GM12878 (cell line): ENCODE results near the gene LGMN. TPM values are rescaled to one million over a fixed set of nuclear protein-coding genes. Genes with fewer than 3 reads are reported as not detected.
A peak's percentile ranks its signal among the peaks of the same experiment; 100 is the strongest.

Experiments used
- ATAC-seq: fragments of 200-7000 bp; cut with Tn5 transposase; 3 replicates; pipeline ENCODE4 v1.9.1; 2020; ENCODE audit warnings: mild to moderate bottlenecking, moderate library complexity
- BruUV-seq: library from RNA; stranded (reverse); fragments of 400-500 nt; replicated peaks from 2 replicates; lab custom pipeline; 2021; lab: Mats Ljungman, UMichigan
- CTCF ChIA-PET: fragments of 300-600 bp; sonication (Branson Sonifier 250); formaldehyde crosslinking; extraction: SDS; loops from one replicate; lab custom pipeline; 2021; ENCODE audit warnings: inconsistent platforms; lab: Yijun Ruan, JAX
- POLR2A ChIA-PET: fragments of 350-600 bp; formaldehyde crosslinking; extraction: SDS; loops from one replicate; lab custom pipeline; 2021; ENCODE audit warnings: inconsistent platforms; lab: Charles Lee
- RAD21 ChIA-PET: fragments of 300-600 bp; sonication (Branson Sonifier 250); formaldehyde crosslinking; loops from one replicate; lab custom pipeline; 2023; ENCODE audit warnings: antibody characterized with exemption; ENCODE audit not compliant: unreplicated experiment; lab: Charles Lee
- SMC1A ChIA-PET: fragments of 300-600 bp; sonication (Branson Sonifier 250); formaldehyde crosslinking; loops from one replicate; lab custom pipeline; 2023; ENCODE audit not compliant: unreplicated experiment, uncharacterized antibody; lab: Charles Lee
- DNase-seq: peaks from one replicate; pipeline ENCODE4 v3.0.0-alpha.2; 2011; ENCODE audit warnings: low read depth, low spot score
- FAIRE-seq: peaks from 3 replicates; lab custom pipeline; 2011; peaks lifted over from hg19 to GRCh38; lab: Jason Lieb, UNC
- H2AFZ ChIP-seq: 2 replicates; pipeline ENCODE4 v1.6.0; 2011; ENCODE audit warnings: low read depth, low read length, control low read depth; ENCODE audit not compliant: control insufficient read depth
- H3K27ac ChIP-seq: 2 replicates; pipeline ENCODE4 v1.5.1; 2011; ENCODE audit warnings: control low read depth; ENCODE audit not compliant: control insufficient read depth, insufficient read depth
- H3K27me3 ChIP-seq, 2 experiments: replicated peaks in 1 of 2; 2 replicates each; pipeline versions ENCODE4 v1.6.0 to v1.6.1; 2011; ENCODE audit warnings: low read length in 1 of 2; ENCODE audit not compliant: control insufficient read depth in 2 of 2, insufficient read depth in 2 of 2
- H3K36me3 ChIP-seq, 2 experiments: 2 replicates each; pipeline ENCODE4 v1.5.1; 2011; ENCODE audit warnings: low read length in 1 of 2; ENCODE audit not compliant: control insufficient read depth in 2 of 2, insufficient read depth in 2 of 2
- H3K4me1 ChIP-seq: 2 replicates; pipeline ENCODE4 v1.6.1; 2011; ENCODE audit warnings: mild to moderate bottlenecking, low read length, moderate library complexity, mixed read lengths; ENCODE audit not compliant: control insufficient read depth, insufficient read depth
- H3K4me2 ChIP-seq: 2 replicates; pipeline ENCODE4 v1.6.0; 2011; ENCODE audit warnings: control low read depth; ENCODE audit not compliant: control insufficient read depth, insufficient read depth
- H3K4me3 ChIP-seq: fragments of 200-600 bp; sonication (generic); 2 replicates; pipeline ENCODE4 v1.5.1; 2016
- H3K79me2 ChIP-seq: 2 replicates; pipeline ENCODE4 v1.6.0; 2011; ENCODE audit warnings: low read length; ENCODE audit not compliant: control insufficient read depth, insufficient read depth
- H3K9ac ChIP-seq: 2 replicates; pipeline ENCODE4 v1.8.0; 2011; ENCODE audit warnings: low read length, control low read depth, mixed read lengths; ENCODE audit not compliant: control insufficient read depth, insufficient read depth
- H3K9me3 ChIP-seq: replicated peaks from 3 replicates; pipeline ENCODE4 v1.5.1; 2011; ENCODE audit warnings: mild to moderate bottlenecking, low read length; ENCODE audit not compliant: control insufficient read depth, insufficient read depth
- H4K20me1 ChIP-seq: 2 replicates; pipeline ENCODE4 v1.6.0; 2011; ENCODE audit not compliant: control insufficient read depth, insufficient read depth
- E2F4 ChIP-seq: IDR thresholded peaks from 2 replicates; pipeline ENCODE4 v1.6.1; 2012; ENCODE audit warnings: low read depth, low read length, improper control_type of control experiment
- JUNB ChIP-seq: IDR thresholded peaks from 2 replicates; pipeline ENCODE4 v1.6.1; 2016; ENCODE audit warnings: antibody characterized with exemption, mild to moderate bottlenecking
- NBN ChIP-seq: fragments of 450-650 bp; IDR thresholded peaks from 2 replicates; pipeline ENCODE4 v1.6.1; 2016
- POU2F2 ChIP-seq: IDR thresholded peaks from 3 replicates; pipeline ENCODE4 v1.6.1; 2011; ENCODE audit warnings: low read depth, mild to moderate bottlenecking, low read length, borderline replicate concordance
- RUNX3 ChIP-seq: IDR thresholded peaks from 2 replicates; pipeline ENCODE4 v1.6.1; 2012; ENCODE audit warnings: low read length, inconsistent platforms
- SMAD5 ChIP-seq: IDR thresholded peaks from 2 replicates; pipeline ENCODE4 v1.6.1; 2016; ENCODE audit warnings: antibody characterized with exemption, low read depth
- SMC3 ChIP-seq: IDR thresholded peaks from 2 replicates; pipeline ENCODE4 v1.6.1; 2011; ENCODE audit warnings: low read length, improper control_type of control experiment, borderline replicate concordance
- SPI1 ChIP-seq: IDR thresholded peaks from 2 replicates; pipeline ENCODE4 v1.6.1; 2011; ENCODE audit warnings: low read depth, mild to moderate bottlenecking, low read length, moderate library complexity, borderline replicate concordance; ENCODE audit not compliant: insufficient read depth
- SUPT20H ChIP-seq: IDR thresholded peaks from 2 replicates; pipeline ENCODE4 v1.6.1; 2011; ENCODE audit warnings: low read depth, mild to moderate bottlenecking, low read length, moderate library complexity, borderline replicate concordance; ENCODE audit not compliant: control insufficient read depth
- TCF3 ChIP-seq: IDR thresholded peaks from 2 replicates; pipeline ENCODE4 v1.6.1; 2012; ENCODE audit warnings: low read depth, mild to moderate bottlenecking, low read length, borderline replicate concordance; ENCODE audit not compliant: insufficient read depth
- WGBS: methylation state at CpG from one replicate; pipeline ENCODE4 v1.1.6; 2016; ENCODE audit warnings: low lambda C conversion rate; ENCODE audit not compliant: insufficient replicate concordance, insufficient coverage; ENCODE audit errors: missing lambda C conversion rate; 5-methylcytosine and 5-hydroxymethylcytosine counted together
- in situ Hi-C: fragments of 300-500 bp; cut with MboI; formaldehyde crosslinking; loops from 9 replicates; pipeline ENCODE4 v1.14.3; 2018; ENCODE audit warnings: mixed read lengths
- intact Hi-C: fragments of 100-400 bp; cut with micrococcal nuclease; formaldehyde crosslinking; loops from one replicate; pipeline ENCODE4 v1.14.2; 2022; ENCODE audit not compliant: unreplicated experiment
- polyA plus RNA-seq, 11 experiments: library from polyadenylated mRNA; depleted of rRNA in 4 of 11; unstranded in 6 of 11; stranded (reverse) in 5 of 11; fragments of >200 nt; fragmentation: Nextera tagmentation in 4 of 11; fragmentation: Illumina TruSeq in 1 of 11; extraction: Ambion mirVana in 4 of 11; extraction: Trizol in 1 of 11; gene quantifications; 1 replicate in 1 of 11; 2 replicates in 10 of 11; pipeline versions ENCODE4 v1.2.1 to v1.2.3, GENCODE V29; 2011 to 2016; ENCODE audit warnings: inconsistent platforms in 2 of 11, missing spikeins in 2 of 11, low read depth in 1 of 11
- total RNA-seq, 4 experiments: library from RNA; depleted of rRNA in 3 of 4; stranded (reverse); fragments of >200 nt in 3 of 4; fragmentation: Illumina TruSeq in 1 of 4; extraction: Trizol in 1 of 4; gene quantifications; 2 replicates each; pipeline versions ENCODE4 v1.2.1 to v1.2.3, GENCODE V29; 2013 to 2021

The LGMN gene
- total and polyA plus RNA-seq, 10 of the 15 experiments (the other 5 are each of a cell fraction or from before 2014, with no cell fraction given) = 0.71 to 192 (median 3.9) TPM

- DNase-seq (no peak), ATAC-seq (no peak), FAIRE-seq (no peak)
- RAD21 ChIA-PET = interaction anchor here (0.6 to 5.3 kb wide), 10 partner anchors 19 to 729 kb away, joined by 3 to 67 read pairs (median 4); no protein-coding TSS in a partner anchor
- in situ Hi-C loops (loop anchor here (25.0 kb wide), 1 partner anchor 538 kb away; no protein-coding TSS in a partner anchor), intact Hi-C loops (no loop called here)
- Histone ChIP-seq H3K9me3 (no peaks in the 10 kb centered on the region; the same call in 2 of the 3 replicates), H3K9ac (0 out of 2 replicates have a peak overlapping the region, but pooled peaks have one; percentile 2), H3K4me2 (peak overlapping the region; percentile 90), H3K27ac (peak overlapping the region; percentile 74), H3K79me2 (no peaks in the 10 kb centered on the region), H4K20me1 (no peaks in the 10 kb centered on the region), H2AFZ (no peak overlapping the region), H3K4me3 (peak overlapping the region; percentile 26; the same call in 1 of the 2 replicates), H3K27me3 (no peaks in the 10 kb centered on the region), H3K36me3 (peaks cover 0 to 9% of the 10 kb centered on the region in 2 experiments; a peak in 2 of 4 replicates), H3K4me1 (peaks cover 36% of the 10 kb centered on the region)
- SMC1A ChIA-PET = interaction anchor here (0.9 to 4.3 kb wide), 8 partner anchors 10 to 107 kb away, joined by 3 to 58 read pairs (median 6); no protein-coding TSS in a partner anchor
- CTCF ChIA-PET = interaction anchor here (0.7 to 3.4 kb wide), 11 partner anchors 12 to 214 kb away, joined by 3 to 29 read pairs (median 4); no protein-coding TSS in a partner anchor
- TF ChIP-seq RUNX3 (peak; percentile 28), TCF3 (no peak), SMC3 (no peak), SPI1 (peak; percentile 77)
- BruUV-seq = no TSS peak
- POLR2A ChIA-PET = interaction anchor here (0.6 to 1.6 kb wide), 7 partner anchors 9 to 101 kb away, joined by 3 to 7 read pairs (median 4); no protein-coding TSS in a partner anchor
- 35% methylated on average over 6 of the region's 6 CpGs for WGBS
Measured at GRCh38 chr14:92675421-92675820, 73.0 kb downstream of the LGMN start.

DNA sequence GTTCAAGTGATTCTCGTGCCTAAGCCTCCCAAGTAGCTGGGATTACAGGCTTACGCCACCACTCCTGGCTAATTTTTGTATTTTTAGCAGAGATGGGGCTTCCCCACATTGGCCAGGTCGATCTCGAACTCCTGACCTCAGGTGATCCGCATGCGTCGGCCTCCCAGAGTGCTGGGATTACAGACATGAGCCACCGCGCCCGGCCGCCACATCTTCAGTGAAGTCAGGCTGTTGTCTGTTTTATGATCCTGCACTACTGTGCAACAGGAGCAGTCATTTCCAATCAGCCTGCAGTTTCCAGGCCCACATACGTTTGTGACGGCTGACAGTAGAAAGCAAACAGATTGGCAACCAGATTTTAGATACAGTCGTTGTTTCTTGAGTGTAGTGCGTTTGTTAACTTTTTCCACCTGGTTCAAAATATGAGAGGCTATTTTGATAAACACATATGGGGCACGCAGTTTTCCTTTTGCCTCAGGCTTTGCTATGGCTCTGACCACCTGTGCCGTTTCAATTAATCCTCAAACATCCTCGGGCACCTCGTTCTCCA is 74.8 kb downstream of the LGMN start:
- BruUV-seq = no TSS peak
- H2AFZ ChIP-seq = no peak overlapping the region
- H3K9me3 ChIP-seq = no peaks in the 10 kb centered on the region; the same call in 2 of the 3 replicates
- TF ChIP-seq SUPT20H (no peak), E2F4 (no peak), JUNB (no peak), NBN (no peak), POU2F2 (no peak), SMAD5 (no peak)
- TF ChIP-seq, all 136 proteins: peak for 0
- CTCF ChIA-PET = interaction anchor here (1.0 to 3.4 kb wide), 5 partner anchors 9 to 110 kb away, joined by 3 to 29 read pairs (median 7); no protein-coding TSS in a partner anchor
- in situ Hi-C loops = no loop called here
- Histone ChIP-seq H4K20me1 (no peaks in the 10 kb centered on the region), H3K4me2 (no peak overlapping the region), H3K4me3 (no peak overlapping the region), H3K4me1 (peaks cover 43% of the 10 kb centered on the region), H3K79me2 (no peaks in the 10 kb centered on the region), H3K27me3 (no peaks in the 10 kb centered on the region), H3K36me3 (peaks cover 0 to 7% of the 10 kb centered on the region in 2 experiments; a peak in 2 of 4 replicates), H3K9ac (no peak overlapping the region), H3K27ac (no peak overlapping the region)
- WGBS = 88% methylated on average over 19 of the region's 19 CpGs
- POLR2A ChIA-PET = interaction anchor here (1.6 kb wide), 1 partner anchor 21 kb away, joined by 7 read pairs; no protein-coding TSS in a partner anchor
- intact Hi-C loops = no loop called here
- RAD21 ChIA-PET = interaction anchor here (1.0 to 5.3 kb wide), 4 partner anchors 10 to 110 kb away, joined by 3 to 67 read pairs (median 10); no protein-coding TSS in a partner anchor
- FAIRE-seq = no peak
- ATAC-seq = no peak
- SMC1A ChIA-PET = interaction anchor here (0.6 to 4.3 kb wide), 9 partner anchors 8 to 551 kb away, joined by 3 to 58 read pairs (median 5); no protein-coding TSS in a partner anchor
- DNase-seq = no peak
